ENCODE results near the gene RPS6KC1.

DNA sequence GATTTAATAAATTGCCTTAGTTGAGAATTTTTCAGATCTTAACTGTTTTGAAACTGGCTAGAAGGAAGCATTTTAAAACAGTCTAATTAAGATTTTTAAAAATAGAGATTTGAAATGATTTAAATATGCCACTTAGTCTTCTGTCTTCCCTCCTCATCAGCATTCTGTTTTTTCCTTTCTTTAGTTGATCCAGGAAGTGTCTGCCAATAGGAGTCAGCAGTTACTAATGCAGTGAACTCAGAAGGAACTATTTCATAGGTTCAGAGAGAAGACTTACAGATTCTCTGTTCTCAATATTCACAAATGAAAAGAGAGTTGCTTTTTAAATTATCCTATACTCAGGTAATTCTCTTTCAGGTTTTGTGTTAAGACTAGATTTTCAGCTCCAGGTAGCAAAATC lies 84.5 kb downstream of the RPS6KC1 start:
- TF ChIP-seq, protein P1, sequence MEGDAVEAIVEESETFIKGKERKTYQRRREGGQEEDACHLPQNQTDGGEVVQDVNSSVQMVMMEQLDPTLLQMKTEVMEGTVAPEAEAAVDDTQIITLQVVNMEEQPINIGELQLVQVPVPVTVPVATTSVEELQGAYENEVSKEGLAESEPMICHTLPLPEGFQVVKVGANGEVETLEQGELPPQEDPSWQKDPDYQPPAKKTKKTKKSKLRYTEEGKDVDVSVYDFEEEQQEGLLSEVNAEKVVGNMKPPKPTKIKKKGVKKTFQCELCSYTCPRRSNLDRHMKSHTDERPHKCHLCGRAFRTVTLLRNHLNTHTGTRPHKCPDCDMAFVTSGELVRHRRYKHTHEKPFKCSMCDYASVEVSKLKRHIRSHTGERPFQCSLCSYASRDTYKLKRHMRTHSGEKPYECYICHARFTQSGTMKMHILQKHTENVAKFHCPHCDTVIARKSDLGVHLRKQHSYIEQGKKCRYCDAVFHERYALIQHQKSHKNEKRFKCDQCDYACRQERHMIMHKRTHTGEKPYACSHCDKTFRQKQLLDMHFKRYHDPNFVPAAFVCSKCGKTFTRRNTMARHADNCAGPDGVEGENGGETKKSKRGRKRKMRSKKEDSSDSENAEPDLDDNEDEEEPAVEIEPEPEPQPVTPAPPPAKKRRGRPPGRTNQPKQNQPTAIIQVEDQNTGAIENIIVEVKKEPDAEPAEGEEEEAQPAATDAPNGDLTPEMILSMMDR (IDR thresholded peaks at IDR 0.05; ENCODE audit: insufficient read depth, low read depth, low read length): no peak
- no peak for TF ChIP-seq EZH2 (IDR thresholded peaks at IDR 0.05; ENCODE audit: insufficient read depth, low read length)

Data from astrocyte (in vitro differentiated cells and primary cell).